ENCODE measurements around the gene EFR3B. TPM values are rescaled to one million over a fixed set of nuclear protein-coding genes. Genes with fewer than 3 reads are reported as not detected.

EFR3B gene
- total RNA-seq, 6 experiments from 2014 or later, result 0.17 to 0.54 (median 0.33) TPM

DNA sequence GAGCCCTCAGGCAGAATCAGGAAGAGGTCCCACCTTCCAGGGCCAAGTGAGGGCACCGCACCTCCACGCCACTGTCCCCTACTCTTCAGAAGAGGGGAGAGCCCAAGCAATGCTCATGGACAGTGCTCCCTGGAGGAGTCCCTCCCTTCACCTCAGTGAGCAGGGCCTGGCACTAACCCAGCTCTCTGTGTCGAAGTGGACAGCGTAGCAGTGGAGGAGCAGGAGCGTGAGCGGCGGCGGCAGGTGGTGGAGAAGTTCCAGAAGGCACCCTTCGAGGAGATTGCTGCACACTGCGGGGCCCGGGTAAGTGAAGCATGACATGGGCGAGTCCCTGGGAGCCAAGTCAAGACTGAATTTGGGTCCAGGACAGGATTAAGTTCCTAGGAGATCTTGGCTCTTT is 109.8 kb downstream of the EFR3B start:
- H3K27ac Mint-ChIP-seq, result no peak overlapping the region
- TF ChIP-seq, protein P1, sequence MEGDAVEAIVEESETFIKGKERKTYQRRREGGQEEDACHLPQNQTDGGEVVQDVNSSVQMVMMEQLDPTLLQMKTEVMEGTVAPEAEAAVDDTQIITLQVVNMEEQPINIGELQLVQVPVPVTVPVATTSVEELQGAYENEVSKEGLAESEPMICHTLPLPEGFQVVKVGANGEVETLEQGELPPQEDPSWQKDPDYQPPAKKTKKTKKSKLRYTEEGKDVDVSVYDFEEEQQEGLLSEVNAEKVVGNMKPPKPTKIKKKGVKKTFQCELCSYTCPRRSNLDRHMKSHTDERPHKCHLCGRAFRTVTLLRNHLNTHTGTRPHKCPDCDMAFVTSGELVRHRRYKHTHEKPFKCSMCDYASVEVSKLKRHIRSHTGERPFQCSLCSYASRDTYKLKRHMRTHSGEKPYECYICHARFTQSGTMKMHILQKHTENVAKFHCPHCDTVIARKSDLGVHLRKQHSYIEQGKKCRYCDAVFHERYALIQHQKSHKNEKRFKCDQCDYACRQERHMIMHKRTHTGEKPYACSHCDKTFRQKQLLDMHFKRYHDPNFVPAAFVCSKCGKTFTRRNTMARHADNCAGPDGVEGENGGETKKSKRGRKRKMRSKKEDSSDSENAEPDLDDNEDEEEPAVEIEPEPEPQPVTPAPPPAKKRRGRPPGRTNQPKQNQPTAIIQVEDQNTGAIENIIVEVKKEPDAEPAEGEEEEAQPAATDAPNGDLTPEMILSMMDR (IDR thresholded peaks at IDR 0.05), result no peak
- H3K36me3 Mint-ChIP-seq (ENCODE audit: low read depth), result no peaks in the 10 kb centered on the region
- H3K27me3 Mint-ChIP-seq (ENCODE audit: insufficient read depth), result peaks cover 36% of the 10 kb centered on the region
- no peaks in the 10 kb centered on the region for H3K9me3 Mint-ChIP-seq
- no peaks in the 10 kb centered on the region for H3K4me1 Mint-ChIP-seq (ENCODE audit: low read depth)
- no peak for DNase-seq
- H3K4me3 Mint-ChIP-seq, result no peak overlapping the region

DNA sequence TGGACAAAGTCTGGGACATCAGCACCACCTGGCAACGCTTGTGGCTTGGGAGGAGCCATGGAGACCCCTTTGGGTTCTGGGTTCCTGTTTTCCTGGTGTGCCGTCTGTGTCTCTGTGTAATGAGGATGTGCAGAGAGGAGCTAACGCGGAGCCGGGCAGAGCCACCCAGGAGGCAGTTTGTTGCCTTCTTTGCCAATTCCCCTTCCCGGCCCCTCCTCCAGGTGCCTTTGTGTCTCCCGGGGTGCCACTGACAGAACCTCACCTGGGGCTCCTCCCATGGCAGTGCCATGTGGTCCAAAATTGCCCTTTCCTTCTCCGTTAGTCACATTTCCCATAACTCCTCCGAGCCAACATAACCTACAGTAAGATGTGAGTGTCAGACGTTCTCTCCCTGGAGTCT is 113.5 kb downstream of the EFR3B start:
- Mint-ChIP-seq H3K4me1 (ENCODE audit: low read depth) (no peaks in the 10 kb centered on the region), H3K27me3 (ENCODE audit: insufficient read depth) (peaks cover 52% of the 10 kb centered on the region)
- no peak for DNase-seq

DNA sequence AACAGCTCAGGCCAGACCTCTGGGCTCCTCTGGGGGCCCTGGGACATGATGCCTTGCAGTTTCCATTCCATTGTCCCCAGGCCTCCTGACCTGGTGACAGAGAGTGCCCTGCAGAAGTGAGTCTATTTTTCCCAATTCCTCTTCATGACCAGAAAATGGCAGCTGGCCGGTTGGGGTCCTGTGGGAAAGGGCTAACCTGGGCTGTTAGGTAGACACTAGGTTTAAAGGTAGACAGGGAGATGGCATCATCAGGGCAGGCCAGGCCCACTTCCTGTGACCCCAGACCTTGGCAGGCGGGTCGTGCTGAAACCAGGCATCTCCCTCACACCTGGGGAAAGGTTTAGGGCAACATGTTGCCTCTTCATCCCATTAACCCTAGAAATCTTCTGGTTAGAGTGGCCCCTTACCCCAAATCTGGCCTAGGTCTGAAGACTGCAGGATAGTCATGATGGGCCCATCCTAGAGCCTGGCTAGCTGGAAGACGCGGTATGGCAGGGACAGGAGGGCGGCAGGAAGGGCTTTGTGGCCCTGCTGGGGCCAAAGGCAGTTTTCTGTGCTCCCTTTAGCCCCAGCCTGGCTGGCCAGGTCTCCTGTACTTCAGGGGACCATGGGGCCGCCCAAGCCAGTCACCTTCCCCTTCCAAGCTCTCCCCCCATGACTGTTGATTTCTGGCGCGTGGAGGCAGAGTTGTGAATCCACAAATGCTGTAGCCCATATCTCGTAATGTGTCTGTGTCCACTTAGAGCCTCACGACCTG is 116.4 kb downstream of the EFR3B start:
- Mint-ChIP-seq H3K4me1 (ENCODE audit: low read depth) (no peaks in the 10 kb centered on the region), H3K27ac (no peak overlapping the region), H3K9me3 (no peaks in the 10 kb centered on the region), H3K27me3 (ENCODE audit: insufficient read depth) (peaks cover 40% of the 10 kb centered on the region), H3K4me3 (no peak overlapping the region), H3K36me3 (ENCODE audit: low read depth) (no peaks in the 10 kb centered on the region)
- no peak for DNase-seq
- TF ChIP-seq, protein P1 (IDR thresholded peaks at IDR 0.05), result no peak

More for the DNA sequence above, 113.5 kb downstream of the EFR3B start:
- Mint-ChIP-seq H3K9me3 (no peaks in the 10 kb centered on the region), H3K4me3 (no peak overlapping the region), H3K27ac (no peak overlapping the region), H3K36me3 (ENCODE audit: low read depth) (no peaks in the 10 kb centered on the region)
- TF ChIP-seq, protein P1 (IDR thresholded peaks at IDR 0.05), result no peak

GRCh38 chr2:25159949-25160348 is 118.1 kb downstream of the EFR3B start:
- Mint-ChIP-seq H3K4me1 (ENCODE audit: low read depth) (no peaks in the 10 kb centered on the region), H3K36me3 (ENCODE audit: low read depth) (no peaks in the 10 kb centered on the region), H3K4me3 (no peak overlapping the region), H3K27ac (no peak overlapping the region), H3K27me3 (ENCODE audit: insufficient read depth) (peaks cover 43% of the 10 kb centered on the region), H3K9me3 (no peaks in the 10 kb centered on the region)
- TF ChIP-seq, protein P1 (IDR thresholded peaks at IDR 0.05), result no peak
- DNase-seq, result no peak

DNA sequence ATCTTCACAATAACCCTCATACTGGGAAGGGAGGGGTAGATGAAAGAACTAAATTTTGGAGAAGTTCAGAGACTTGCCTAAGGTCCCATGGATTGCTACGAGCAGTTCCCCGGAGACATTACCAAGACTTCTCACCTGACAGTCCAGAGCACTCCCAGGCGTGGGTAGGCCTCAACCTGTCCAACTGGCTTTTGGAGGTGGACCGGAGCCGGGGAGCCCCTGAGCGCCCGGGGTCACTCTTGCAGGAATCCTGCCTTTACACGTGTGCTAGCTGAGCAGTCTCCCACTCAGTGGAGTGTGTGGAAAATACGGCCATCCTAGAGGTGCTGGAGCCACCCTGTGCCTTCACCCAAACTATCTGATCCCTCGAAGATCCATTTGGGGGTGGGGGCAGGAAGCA is 118.5 kb downstream of the EFR3B start:
- Mint-ChIP-seq H3K36me3 (ENCODE audit: low read depth) (no peaks in the 10 kb centered on the region), H3K27ac (no peak overlapping the region), H3K9me3 (no peaks in the 10 kb centered on the region), H3K27me3 (ENCODE audit: insufficient read depth) (peaks cover 43% of the 10 kb centered on the region), H3K4me1 (ENCODE audit: low read depth) (no peaks in the 10 kb centered on the region), H3K4me3 (no peak overlapping the region)
- no peak for DNase-seq
- TF ChIP-seq, protein P1 (IDR thresholded peaks at IDR 0.05), result no peak

Measured in HFFc6 (cell line).